ELR (cell line): ENCODE data around the gene KIF26B.
A peak's percentile ranks its signal among the peaks of the same experiment; 100 is the strongest.

Source experiments
- DNase-seq: peaks from one replicate; pipeline ENCODE4 v3.0.0-alpha.2; 2015; ENCODE audit warnings: low read depth

Gene KIF26B

GRCh38 chr1:245133995-245134715 lies 20.6 kb upstream of the KIF26B start:
- DNase-seq = no peak

- DNase-seq = no peak
Observed at GRCh38 chr1:245142171-245142798, 12.5 kb upstream of the KIF26B start.

- no peak for DNase-seq
Observed at GRCh38 chr1:245142976-245143375, 11.8 kb upstream of the KIF26B start.

GRCh38 chr1:245143849-245144248 lies 10.9 kb upstream of the KIF26B start:
- DNase-seq = no peak

- DNase-seq = no peak
Observed at GRCh38 chr1:245148069-245148468, 6.7 kb upstream of the KIF26B start.

- no peak for DNase-seq
Observed at GRCh38 chr1:245148861-245149260, 5.9 kb upstream of the KIF26B start.

- peak; percentile 82 for DNase-seq
Observed at GRCh38 chr1:245153081-245153551, 1.7 kb upstream of the KIF26B start.

DNA sequence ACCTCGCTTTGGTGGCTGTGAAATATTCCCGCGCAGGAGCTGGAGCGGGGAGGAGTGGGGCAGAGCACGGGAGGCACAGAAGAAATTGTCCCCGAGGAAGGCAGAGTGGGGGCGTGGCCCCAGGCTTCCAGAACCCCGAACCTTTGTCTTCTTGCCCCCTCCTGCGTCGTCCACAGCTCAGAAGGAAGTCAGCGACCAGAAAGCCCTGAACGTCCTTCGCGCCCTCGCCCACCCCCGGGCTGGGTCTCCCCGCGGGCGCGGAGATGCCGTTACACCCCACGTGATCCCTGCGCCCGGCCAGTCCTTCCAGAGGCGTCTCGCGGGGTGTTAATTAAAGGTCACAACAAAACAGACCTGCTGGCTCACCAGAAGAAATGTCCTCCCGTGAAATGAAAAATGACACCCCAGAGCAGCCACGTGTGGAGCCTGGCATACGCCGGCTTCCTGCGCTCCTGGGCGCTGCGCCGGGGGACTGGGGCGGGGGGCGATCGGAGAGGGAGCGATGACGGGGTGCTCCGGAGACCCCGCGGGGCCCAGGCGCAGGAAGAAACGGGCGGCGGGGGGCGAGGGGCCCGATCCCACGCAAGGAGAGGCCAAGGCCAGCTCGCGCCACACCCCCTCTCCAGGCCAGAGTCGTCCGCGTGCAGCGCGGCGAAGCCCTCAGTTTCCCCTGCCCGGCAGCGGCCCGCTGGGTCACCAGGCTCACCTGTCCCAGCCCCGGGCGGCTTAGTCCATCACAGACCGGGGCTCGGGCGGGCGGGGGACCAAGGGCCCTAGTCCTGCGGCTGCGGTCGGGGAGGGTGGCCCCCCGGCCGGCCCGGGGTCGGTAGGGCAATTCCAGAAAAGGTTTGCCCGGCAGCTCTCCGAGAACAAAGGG lies 995 bp upstream of the KIF26B start:
- DNase-seq = peak; percentile 35

GRCh38 chr1:245155272-245156040 lies 671 bp downstream of the KIF26B start:
- DNase-seq = peak; percentile 53

DNA sequence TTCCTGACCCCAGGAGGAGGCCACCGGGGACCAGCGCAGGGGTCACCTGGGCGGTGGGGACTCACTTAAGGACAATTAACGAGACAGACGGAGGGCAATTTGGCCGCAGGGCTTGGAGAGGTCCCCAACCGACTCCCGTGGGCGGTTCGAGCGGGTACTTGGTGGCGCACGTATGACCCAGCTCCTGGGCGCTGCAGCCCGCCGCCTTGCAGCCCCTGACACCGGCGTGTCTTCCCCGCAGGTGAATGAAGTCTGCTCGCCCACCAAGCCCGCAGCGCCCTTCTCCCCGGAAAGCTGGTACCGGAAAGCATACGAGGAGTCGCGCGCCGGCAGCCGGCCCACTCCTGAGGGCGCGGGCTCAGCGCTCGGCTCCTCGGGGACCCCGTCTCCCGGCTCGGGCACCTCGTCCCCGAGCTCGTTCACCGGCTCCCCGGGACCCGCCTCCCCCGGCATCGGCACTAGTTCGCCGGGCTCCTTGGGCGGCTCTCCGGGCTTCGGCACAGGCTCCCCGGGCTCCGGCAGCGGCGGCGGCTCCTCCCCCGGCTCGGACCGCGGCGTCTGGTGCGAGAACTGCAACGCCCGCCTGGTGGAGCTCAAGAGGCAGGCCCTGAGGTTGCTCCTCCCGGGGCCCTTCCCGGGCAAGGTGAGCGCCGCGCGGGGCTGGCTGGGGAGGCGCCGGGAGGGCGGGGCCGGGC lies 1.4 kb downstream of the KIF26B start:
- DNase-seq = peak; percentile 85

DNA sequence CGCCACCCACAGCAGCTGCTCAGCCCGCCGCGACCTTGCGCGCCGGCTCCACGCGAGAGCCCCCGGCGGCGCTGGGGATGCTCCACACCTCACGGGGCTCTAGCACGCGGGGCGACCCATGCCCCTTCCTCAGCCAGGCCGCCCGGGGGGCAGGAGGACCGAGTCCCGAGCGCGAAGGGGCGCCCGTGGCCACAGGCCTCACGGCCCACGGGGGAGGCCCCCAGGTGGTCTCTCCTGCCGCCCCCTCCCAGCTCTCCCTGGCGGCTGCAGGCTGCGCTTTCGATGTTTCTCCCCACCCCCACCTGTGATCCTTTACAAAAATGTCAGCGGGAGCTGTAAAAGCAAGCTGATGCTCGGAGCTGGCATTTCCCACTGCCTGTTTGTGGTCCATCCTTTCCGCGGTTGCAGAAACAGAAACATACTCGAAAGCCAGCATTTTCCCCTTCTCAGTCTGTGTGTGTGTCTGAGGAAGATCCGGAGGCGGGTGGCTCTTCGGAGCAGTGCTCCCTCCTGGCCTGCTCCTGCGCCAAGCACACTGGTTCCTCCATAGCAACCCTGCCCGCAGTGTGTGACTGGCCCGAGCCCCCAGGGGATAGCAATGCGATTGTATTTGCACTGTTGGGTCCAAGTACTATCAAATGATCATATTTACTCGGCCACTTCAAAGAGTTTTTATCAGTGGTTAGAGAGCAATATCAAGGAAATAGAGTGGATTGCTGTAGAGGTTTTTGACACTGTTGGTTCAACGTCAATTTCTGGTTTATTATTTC lies 2.1 kb downstream of the KIF26B start:
- peak; percentile 20 for DNase-seq

DNA sequence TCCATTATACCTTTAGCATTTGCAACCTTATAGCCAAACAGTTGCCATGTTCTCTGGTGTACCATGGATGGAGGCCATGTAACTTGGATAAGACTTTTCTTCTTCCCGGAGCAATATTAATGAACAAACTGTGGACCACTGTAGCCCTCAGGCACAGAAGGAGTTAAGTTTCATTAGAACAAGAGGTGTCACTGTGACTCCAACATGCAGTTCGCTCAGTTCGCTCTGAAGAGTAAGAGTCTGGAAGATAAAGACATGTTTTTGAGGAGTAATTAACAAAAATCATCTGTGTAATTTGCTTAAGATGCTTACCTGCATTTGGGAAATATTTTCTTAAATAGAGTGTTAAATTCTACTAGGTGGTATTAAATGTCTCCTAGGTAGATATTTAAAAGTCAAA lies 4.1 kb downstream of the KIF26B start:
- no peak for DNase-seq

DNA sequence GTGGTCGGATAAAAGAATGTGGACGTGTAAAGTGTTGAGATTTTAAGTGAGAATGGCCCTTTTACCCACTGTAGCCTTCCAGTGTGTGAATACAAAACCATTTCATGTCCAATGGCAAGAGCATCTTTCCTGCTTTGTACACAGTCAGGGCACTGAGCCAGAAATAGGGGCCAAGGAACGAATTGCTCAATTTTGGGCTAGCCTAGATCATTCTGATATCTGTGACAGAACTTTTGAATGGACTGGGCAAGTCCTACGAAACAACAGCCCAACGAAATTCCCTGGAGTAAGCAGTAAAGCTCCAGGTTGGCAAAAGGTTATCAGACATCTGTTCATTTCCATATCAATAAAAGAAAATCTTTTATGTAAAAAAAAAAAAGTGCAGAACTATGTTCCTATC lies 5.5 kb downstream of the KIF26B start:
- no peak for DNase-seq

- DNase-seq = no peak
Observed at GRCh38 chr1:245160741-245161400, 6.1 kb downstream of the KIF26B start.

- no peak for DNase-seq
Observed at GRCh38 chr1:245161866-245162265, 7.1 kb downstream of the KIF26B start.

GRCh38 chr1:245166471-245166885 lies 11.7 kb downstream of the KIF26B start:
- DNase-seq = no peak

GRCh38 chr1:245168086-245168485 lies 13.3 kb downstream of the KIF26B start:
- DNase-seq = no peak

GRCh38 chr1:245168906-245169305 lies 14.1 kb downstream of the KIF26B start:
- DNase-seq = no peak

DNA sequence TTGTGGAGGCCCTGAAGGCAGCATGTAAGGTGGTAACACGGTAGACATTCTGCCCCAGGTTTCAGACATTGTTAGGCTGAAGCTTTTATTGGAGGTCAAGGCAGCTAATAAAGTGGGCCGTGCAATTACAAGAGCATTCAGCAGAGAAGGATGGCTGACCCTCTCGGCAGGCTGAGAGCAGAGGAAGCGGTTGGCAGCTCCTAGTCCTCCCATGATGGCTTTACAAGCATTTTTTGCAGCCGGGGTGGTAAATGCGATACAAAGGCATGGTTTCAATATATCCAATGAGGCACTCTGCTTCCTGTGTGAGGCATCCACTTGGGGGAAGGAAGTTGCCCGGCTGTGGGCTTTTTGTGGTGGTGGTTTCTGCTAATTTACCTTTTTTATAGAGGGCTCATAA lies 14.6 kb downstream of the KIF26B start:
- DNase-seq = no peak

- no peak for DNase-seq
Observed at GRCh38 chr1:245172026-245172425, 17.2 kb downstream of the KIF26B start.
